Endothelial cell of umbilical vein (primary cell): ENCODE measurements around the gene KLF3. TPM values are rescaled to one million over a fixed set of nuclear protein-coding genes. Genes with fewer than 3 reads are reported as not detected.

ENCODE experiments used
- BruUV-seq: library from RNA; stranded (reverse); fragments of 400-500 nt; replicated peaks from 2 replicates; lab custom pipeline; 2021; lab: Mats Ljungman, UMichigan
- CTCF ChIA-PET: fragments of 300-600, 350-600 bp; sonication (Branson Sonifier 250); formaldehyde crosslinking; loops from one replicate; lab custom pipeline; 2021; ENCODE audit warnings: antibody characterized with exemption, inconsistent platforms; lab: Charles Lee
- POLR2A ChIA-PET: fragments of 300-600, 350-600 bp; sonication (Branson Sonifier 250); formaldehyde crosslinking; loops from one replicate; lab custom pipeline; 2021; ENCODE audit warnings: antibody characterized with exemption, inconsistent platforms; lab: Charles Lee
- DNase-seq: peaks from one replicate; pipeline ENCODE4 v3.0.0-alpha.2; 2011; ENCODE audit warnings: low read depth, low spot score
- FAIRE-seq: peaks from 2 replicates; lab custom pipeline; 2011; peaks lifted over from hg19 to GRCh38; lab: Jason Lieb, UNC
- H2AFZ ChIP-seq: 2 replicates; pipeline ENCODE4 v1.6.0; 2012; ENCODE audit warnings: low read depth, low read length, control low read depth, inconsistent platforms
- H3K27ac ChIP-seq: 2 replicates; pipeline ENCODE4 v1.5.1; 2011; ENCODE audit warnings: low read depth, mild to moderate bottlenecking, control low read depth, low read length, moderate library complexity; ENCODE audit not compliant: insufficient read depth
- H3K27me3 ChIP-seq, 2 experiments: 2 replicates each; pipeline versions ENCODE4 v1.6.0 to v1.6.1; 2011; ENCODE audit warnings: low read length in 2 of 2, mixed read lengths in 1 of 2; ENCODE audit not compliant: control insufficient read depth in 2 of 2, insufficient read depth in 2 of 2
- H3K36me3 ChIP-seq, 2 experiments: 2 replicates in 1 of 2; 3 replicates in 1 of 2; pipeline ENCODE4 v1.5.1; 2011; ENCODE audit warnings: low read length in 2 of 2, mild to moderate bottlenecking in 1 of 2, moderate library complexity in 1 of 2; ENCODE audit not compliant: control insufficient read depth in 2 of 2, insufficient read depth in 2 of 2; ENCODE audit errors: extremely low read depth in 1 of 2
- H3K4me1 ChIP-seq: 3 replicates; pipeline ENCODE4 v1.5.1; 2011; ENCODE audit warnings: mild to moderate bottlenecking, low read length; ENCODE audit not compliant: control insufficient read depth, insufficient read depth; ENCODE audit errors: extremely low read depth
- H3K4me2 ChIP-seq: 2 replicates; pipeline ENCODE4 v1.6.1; 2011; ENCODE audit warnings: low read length, control low read depth, mixed read lengths; ENCODE audit not compliant: insufficient read depth
- H3K4me3 ChIP-seq, 3 experiments: fragments of 200-600 bp in 1 of 3; sonication (generic), shearing (Covaris generic) in 1 of 3; replicated peaks in 1 of 3; 2 replicates each; pipeline ENCODE4 v1.5.1; 2011 to 2016; ENCODE audit warnings: control low read depth in 3 of 3, low read length in 3 of 3, mild to moderate bottlenecking in 2 of 3, inconsistent platforms in 1 of 3, low read depth in 1 of 3, moderate library complexity in 1 of 3; ENCODE audit not compliant: insufficient read depth in 1 of 3
- H3K79me2 ChIP-seq: 2 replicates; pipeline ENCODE4 v1.6.0; 2012; ENCODE audit warnings: low read length, inconsistent platforms; ENCODE audit not compliant: control insufficient read depth, insufficient read depth
- H3K9ac ChIP-seq: replicated peaks from 2 replicates; pipeline ENCODE3; 2011; ENCODE audit warnings: low read length, control low read depth; ENCODE audit not compliant: insufficient read depth; ENCODE audit errors: extremely low read depth
- H3K9me1 ChIP-seq: replicated peaks from 3 replicates; pipeline ENCODE4 v1.6.0; 2011; ENCODE audit warnings: mild to moderate bottlenecking, low read length; ENCODE audit not compliant: control insufficient read depth, insufficient read depth; ENCODE audit errors: extremely low read depth
- H3K9me3 ChIP-seq: replicated peaks from 2 replicates; pipeline ENCODE4 v1.5.1; 2012; ENCODE audit warnings: low read length, inconsistent platforms; ENCODE audit not compliant: control insufficient read depth, insufficient read depth
- H4K20me1 ChIP-seq: replicated peaks from 2 replicates; pipeline ENCODE3; 2011; ENCODE audit warnings: mild to moderate bottlenecking, low read length; ENCODE audit not compliant: control insufficient read depth, insufficient read depth; ENCODE audit errors: extremely low read depth
- EZH2 ChIP-seq: IDR thresholded peaks from 2 replicates; pipeline ENCODE4 v1.6.1; 2012; ENCODE audit warnings: borderline replicate concordance, low read depth, mild to moderate bottlenecking, moderate library complexity, low read length, inconsistent platforms; ENCODE audit not compliant: severe bottlenecking
- FOS ChIP-seq: IDR thresholded peaks from 2 replicates; pipeline ENCODE4 v1.6.1; 2011; ENCODE audit warnings: mild to moderate bottlenecking, low read length, moderate library complexity, borderline replicate concordance; ENCODE audit not compliant: insufficient read depth
- GATA2 ChIP-seq: IDR thresholded peaks from 2 replicates; pipeline ENCODE4 v1.7.0; 2011; ENCODE audit warnings: low read depth, mild to moderate bottlenecking, moderate library complexity, mixed read lengths, low read length; ENCODE audit not compliant: insufficient read length, insufficient read depth
- JUN ChIP-seq: IDR thresholded peaks from 2 replicates; pipeline ENCODE4 v1.6.1; 2011; ENCODE audit warnings: borderline replicate concordance, low read depth; ENCODE audit not compliant: insufficient read length, insufficient read depth
- MYC ChIP-seq: IDR thresholded peaks from one replicate; pipeline ENCODE4 v1.6.1; 2011; ENCODE audit warnings: mild to moderate bottlenecking, low read depth, low read length
- POLR2A ChIP-seq: IDR thresholded peaks from 2 replicates; pipeline ENCODE4 v1.6.1; 2012; ENCODE audit warnings: low read depth, mild to moderate bottlenecking, control low read depth, low read length
- POLR2AphosphoS5 ChIP-seq: IDR thresholded peaks from 2 replicates; pipeline ENCODE4 v1.6.1; 2012; ENCODE audit warnings: low read depth, mild to moderate bottlenecking, control low read depth, low read length, moderate library complexity; ENCODE audit not compliant: insufficient read depth
- dilution Hi-C: fragments of 300-500 bp; cut with MboI; formaldehyde crosslinking; loops from one replicate; pipeline ENCODE4 v1.15.0; 2019; ENCODE audit warnings: low sequenced_read_pairs; ENCODE audit not compliant: extremely low pct_ligation_motif_present
- intact Hi-C: fragments of 100-400 bp; cut with micrococcal nuclease; formaldehyde crosslinking; loops from one replicate; pipeline ENCODE4 v1.10.0; 2022
- polyA plus RNA-seq, 4 experiments: library from polyadenylated mRNA; depleted of rRNA in 3 of 4; stranded (reverse) in 3 of 4; unstranded in 1 of 4; fragments of >200 nt; gene quantifications; 2 replicates each; pipeline versions ENCODE4 v1.2.1 to v1.2.3, GENCODE V29; 2011 to 2012; ENCODE audit warnings: missing spikeins in 1 of 4
- total RNA-seq: library from RNA; stranded (reverse); gene quantifications from 2 replicates; pipeline ENCODE4 v1.2.3, GENCODE V29; 2021
- TF ChIP-seq, protein P1 (sequence below): IDR thresholded peaks from 2 replicates; pipeline ENCODE4 v1.6.1; 2011; ENCODE audit not compliant: insufficient read depth, insufficient read length
- TF ChIP-seq, protein P2 (sequence below), 2 donors: IDR thresholded peaks; 1 replicate in 1 of 2; 2 replicates in 1 of 2; pipeline ENCODE4 v1.5.1; 2011; ENCODE audit warnings: low read length in 2 of 2, mild to moderate bottlenecking in 2 of 2, moderate library complexity in 2 of 2, control low read depth in 1 of 2, inconsistent platforms in 1 of 2, low read depth in 1 of 2; ENCODE audit not compliant: insufficient read depth in 1 of 2; ENCODE audit errors: extremely low read depth in 1 of 2

The KLF3 gene
- total and polyA plus RNA-seq, 2 donors (not counting 3 experiments of a cell fraction or from before 2014, with no cell fraction given): 27.7 to 50.5 TPM

DNA sequence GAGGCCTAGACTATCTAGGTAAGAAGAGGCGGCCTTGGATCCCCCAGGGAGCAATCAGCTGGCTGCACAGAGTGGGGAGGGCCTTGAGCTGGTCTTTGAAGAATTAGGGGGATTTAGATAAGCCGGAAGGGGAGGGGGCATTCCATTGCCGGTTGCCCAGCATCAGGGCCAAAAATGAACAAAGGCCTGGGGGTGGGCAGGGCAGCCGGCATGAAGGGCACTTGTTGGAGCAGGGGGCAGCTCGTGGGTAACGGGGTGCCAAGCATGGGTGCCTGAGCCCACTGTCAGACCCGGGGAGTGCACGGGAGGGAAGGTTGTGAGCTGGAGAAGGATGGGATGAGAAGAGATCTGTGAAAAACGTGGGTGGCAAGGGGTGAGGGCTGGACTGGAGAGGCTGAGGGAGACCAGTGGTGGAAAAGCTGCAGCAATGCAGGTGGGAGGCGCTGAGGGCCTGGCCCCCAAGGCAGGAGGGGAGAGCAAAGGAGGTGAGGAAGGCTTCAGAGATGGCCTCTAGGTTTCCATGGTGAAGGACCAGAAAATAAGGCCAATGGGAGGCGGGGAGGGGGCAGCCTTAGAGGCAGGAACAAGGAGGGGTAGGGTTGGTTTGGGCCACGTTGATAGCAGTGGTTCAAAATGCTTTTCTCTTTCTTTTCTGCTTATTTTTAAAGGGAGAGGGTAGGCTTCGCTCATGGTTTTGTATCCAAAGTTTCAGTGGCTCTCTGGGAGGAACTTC, 8.6 kb downstream of the KLF3 start:
- FAIRE-seq (no peak), DNase-seq (no peak)
- H3K4me1 ChIP-seq: peaks cover 83% of the 10 kb centered on the region
- dilution Hi-C loops: loop anchor here (25.0 kb wide), 1 partner anchor 510 kb away; no protein-coding TSS in a partner anchor
- H3K36me3 ChIP-seq: no peaks in the 10 kb centered on the region
- no TSS peak for BruUV-seq
- CTCF ChIA-PET: interaction anchor here (0.6 to 3.2 kb wide), 5 partner anchors 9 to 604 kb away, joined by 3 to 20 read pairs (median 4); no protein-coding TSS in a partner anchor
- TF ChIP-seq POLR2AphosphoS5 (no peak), GATA2 (no peak), MYC (no peak), EZH2 (no peak), POLR2A (no peak), JUN (no peak), FOS (no peak)
- TF ChIP-seq, protein P1, sequence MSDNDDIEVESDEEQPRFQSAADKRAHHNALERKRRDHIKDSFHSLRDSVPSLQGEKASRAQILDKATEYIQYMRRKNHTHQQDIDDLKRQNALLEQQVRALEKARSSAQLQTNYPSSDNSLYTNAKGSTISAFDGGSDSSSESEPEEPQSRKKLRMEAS: no peak
- TF ChIP-seq, protein P2, sequence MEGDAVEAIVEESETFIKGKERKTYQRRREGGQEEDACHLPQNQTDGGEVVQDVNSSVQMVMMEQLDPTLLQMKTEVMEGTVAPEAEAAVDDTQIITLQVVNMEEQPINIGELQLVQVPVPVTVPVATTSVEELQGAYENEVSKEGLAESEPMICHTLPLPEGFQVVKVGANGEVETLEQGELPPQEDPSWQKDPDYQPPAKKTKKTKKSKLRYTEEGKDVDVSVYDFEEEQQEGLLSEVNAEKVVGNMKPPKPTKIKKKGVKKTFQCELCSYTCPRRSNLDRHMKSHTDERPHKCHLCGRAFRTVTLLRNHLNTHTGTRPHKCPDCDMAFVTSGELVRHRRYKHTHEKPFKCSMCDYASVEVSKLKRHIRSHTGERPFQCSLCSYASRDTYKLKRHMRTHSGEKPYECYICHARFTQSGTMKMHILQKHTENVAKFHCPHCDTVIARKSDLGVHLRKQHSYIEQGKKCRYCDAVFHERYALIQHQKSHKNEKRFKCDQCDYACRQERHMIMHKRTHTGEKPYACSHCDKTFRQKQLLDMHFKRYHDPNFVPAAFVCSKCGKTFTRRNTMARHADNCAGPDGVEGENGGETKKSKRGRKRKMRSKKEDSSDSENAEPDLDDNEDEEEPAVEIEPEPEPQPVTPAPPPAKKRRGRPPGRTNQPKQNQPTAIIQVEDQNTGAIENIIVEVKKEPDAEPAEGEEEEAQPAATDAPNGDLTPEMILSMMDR (IDR thresholded peaks at IDR 0.05; ENCODE audit: extremely low read depth in 1 of 2, insufficient read depth in 1 of 2, low read depth in 1 of 2, low read length in 2 of 2): no peak
- no peaks in the 10 kb centered on the region for H4K20me1 ChIP-seq
- peaks cover 96% of the 10 kb centered on the region for H3K79me2 ChIP-seq
- peak overlapping the region; percentile 39 for H3K27ac ChIP-seq
- H2AFZ ChIP-seq: no peak overlapping the region
- no peaks in the 10 kb centered on the region for H3K9me3 ChIP-seq
- no peak overlapping the region for H3K9ac ChIP-seq
- no peaks in the 10 kb centered on the region for H3K27me3 ChIP-seq
- POLR2A ChIA-PET: no interaction called here
- intact Hi-C loops: no loop called here
- H3K4me3 ChIP-seq: no peak overlapping the region
- no peaks in the 10 kb centered on the region for H3K9me1 ChIP-seq
- H3K4me2 ChIP-seq: peak overlapping the region; percentile 37
